ENCODE results near the gene MLC1. TPM values are rescaled to one million over a fixed set of nuclear protein-coding genes. Genes with fewer than 3 reads are reported as not detected.
A peak's percentile ranks its signal among the peaks of the same experiment; 100 is the strongest.

Gene MLC1
- total RNA-seq, 1 donor: under 0.01 TPM

GRCh38 chr22:50076646-50077535 lies 8.3 kb downstream of the MLC1 start:
- Histone ChIP-seq H3K27me3 (ENCODE audit: insufficient read depth, low read length) (peaks cover 16% of the 10 kb centered on the region), H3K79me2 (ENCODE audit: insufficient read depth, low read length) (no peaks in the 10 kb centered on the region), H3K36me3 (ENCODE audit: insufficient read depth, low read length) (no peaks in the 10 kb centered on the region), H4K20me1 (ENCODE audit: insufficient read depth, low read length) (no peaks in the 10 kb centered on the region), H3K27ac (ENCODE audit: low read depth, low read length) (no peak overlapping the region), H3K9me3 (ENCODE audit: low read depth, low read length) (no peaks in the 10 kb centered on the region), H2AFZ (ENCODE audit: low read length) (no peak overlapping the region), H3K4me1 (ENCODE audit: insufficient read depth, low read length) (no peaks in the 10 kb centered on the region), H3K4me3 (ENCODE audit: insufficient read depth, low read length) (no peak overlapping the region), H3K4me2 (ENCODE audit: insufficient read depth, low read length) (no peak overlapping the region)
- no peak for TF ChIP-seq CTCF (IDR thresholded peaks at IDR 0.05; ENCODE audit: extremely low read depth, low read depth, low read length)
- DNase-seq (ENCODE audit: insufficient read length, low spot score, missing footprints): peak; percentile 73

- Histone ChIP-seq H3K9me3 (ENCODE audit: low read depth, low read length) (no peaks in the 10 kb centered on the region), H3K27me3 (ENCODE audit: insufficient read depth, low read length) (peaks cover 2% of the 10 kb centered on the region), H3K36me3 (ENCODE audit: insufficient read depth, low read length) (no peaks in the 10 kb centered on the region), H3K4me2 (ENCODE audit: insufficient read depth, low read length) (no peak overlapping the region), H3K79me2 (ENCODE audit: insufficient read depth, low read length) (no peaks in the 10 kb centered on the region), H2AFZ (ENCODE audit: low read length) (no peak overlapping the region), H4K20me1 (ENCODE audit: insufficient read depth, low read length) (no peaks in the 10 kb centered on the region), H3K4me1 (ENCODE audit: insufficient read depth, low read length) (no peaks in the 10 kb centered on the region), H3K4me3 (ENCODE audit: insufficient read depth, low read length) (no peak overlapping the region), H3K27ac (ENCODE audit: low read depth, low read length) (no peak overlapping the region)
- DNase-seq (ENCODE audit: insufficient read length, low spot score, missing footprints): peak; percentile 79
- no peak for TF ChIP-seq CTCF (IDR thresholded peaks at IDR 0.05; ENCODE audit: extremely low read depth, low read depth, low read length)
Observed at GRCh38 chr22:50074551-50075530, 10.4 kb downstream of the MLC1 start.

- H3K9me3 ChIP-seq (ENCODE audit: low read depth, low read length): no peaks in the 10 kb centered on the region
- no peaks in the 10 kb centered on the region for H4K20me1 ChIP-seq (ENCODE audit: insufficient read depth, low read length)
- H3K4me1 ChIP-seq (ENCODE audit: insufficient read depth, low read length): no peaks in the 10 kb centered on the region
- no peak overlapping the region for H3K4me3 ChIP-seq (ENCODE audit: insufficient read depth, low read length)
- H3K79me2 ChIP-seq (ENCODE audit: insufficient read depth, low read length): no peaks in the 10 kb centered on the region
- DNase-seq (ENCODE audit: insufficient read length, low spot score, missing footprints): peak; percentile 58
- H2AFZ ChIP-seq (ENCODE audit: low read length): no peak overlapping the region
- H3K27me3 ChIP-seq (ENCODE audit: insufficient read depth, low read length): no peaks in the 10 kb centered on the region
- no peak overlapping the region for H3K4me2 ChIP-seq (ENCODE audit: insufficient read depth, low read length)
- TF ChIP-seq CTCF (IDR thresholded peaks at IDR 0.05; ENCODE audit: extremely low read depth, low read depth, low read length): no peak
- H3K27ac ChIP-seq (ENCODE audit: low read depth, low read length): no peak overlapping the region
- no peaks in the 10 kb centered on the region for H3K36me3 ChIP-seq (ENCODE audit: insufficient read depth, low read length)
Observed at GRCh38 chr22:50074056-50074455, 11.2 kb downstream of the MLC1 start.

All from osteoblast (primary cell).